B cell (primary cell): Measurements from ENCODE around the gene SAMD3. TPM values are rescaled to one million over a fixed set of nuclear protein-coding genes. Genes with fewer than 3 reads are reported as not detected.

Source experiments
- ATAC-seq: fragments of 200-7000 bp; cut with Tn5 transposase; one replicate; pipeline ENCODE4 v1.10.0; 2021; ENCODE audit warnings: low read depth, mild to moderate bottlenecking, moderate number of reproducible peaks, moderate library complexity
- CTCF ChIA-PET: fragments of 350-600 bp; sonication (Branson Sonifier 250); formaldehyde crosslinking; loops from one replicate; lab custom pipeline; 2021; ENCODE audit warnings: antibody characterized with exemption, inconsistent platforms; lab: Charles Lee
- POLR2A ChIA-PET: fragments of 350-600 bp; sonication (Branson Sonifier 250); formaldehyde crosslinking; loops from one replicate; lab custom pipeline; 2021; ENCODE audit warnings: antibody characterized with exemption; lab: Charles Lee
- DNase-seq: peaks from one replicate; pipeline ENCODE4 v3.0.0; 2013
- H2AFZ ChIP-seq: 2 replicates; pipeline ENCODE4 v1.6.1; 2012; ENCODE audit warnings: mild to moderate bottlenecking, low read depth, low read length; ENCODE audit not compliant: insufficient read depth, poor library complexity, severe bottlenecking
- H3K27ac ChIP-seq, 2 donors: 1 replicate in 1 of 2; 2 replicates in 1 of 2; pipeline ENCODE4 v1.5.1; 2012 to 2013; ENCODE audit warnings: low read length in 2 of 2, mild to moderate bottlenecking in 2 of 2, moderate library complexity in 1 of 2
- H3K27me3 ChIP-seq, 4 experiments: fragments of 200-600 bp in 1 of 4; sonication (generic) in 1 of 4; replicated peaks in 1 of 4; 1 replicate in 2 of 4; 2 replicates in 2 of 4; pipeline versions ENCODE4 v1.6.1 to v1.7.0; 2013 to 2016; ENCODE audit warnings: low read length in 3 of 4, mild to moderate bottlenecking in 2 of 4, mixed read lengths in 1 of 4, moderate library complexity in 1 of 4; ENCODE audit not compliant: insufficient read depth in 4 of 4, control insufficient read depth in 3 of 4; ENCODE audit errors: control extremely low read depth in 1 of 4
- H3K36me3 ChIP-seq, 2 experiments: replicated peaks in 1 of 2; 1 replicate in 1 of 2; 2 replicates in 1 of 2; pipeline versions ENCODE4 v1.6.1 to v1.7.1; 2013; ENCODE audit warnings: low read length in 1 of 2; ENCODE audit not compliant: insufficient read depth in 2 of 2, control insufficient read depth in 1 of 2; ENCODE audit errors: control extremely low read depth in 1 of 2, extremely low read depth in 1 of 2
- H3K4me1 ChIP-seq, 2 donors: fragments of 200-600 bp in 1 of 2; sonication (generic) in 1 of 2; 1 replicate in 1 of 2; 2 replicates in 1 of 2; pipeline versions ENCODE4 v1.5.1 to v1.6.1; 2013 to 2017; ENCODE audit warnings: low read length in 2 of 2; ENCODE audit not compliant: control insufficient read depth in 2 of 2, insufficient read depth in 2 of 2
- H3K4me2 ChIP-seq: replicated peaks from 2 replicates; pipeline ENCODE3; 2012; ENCODE audit warnings: mild to moderate bottlenecking, low read depth, low read length; ENCODE audit not compliant: poor library complexity, severe bottlenecking
- H3K4me3 ChIP-seq, 5 experiments: fragments of 200-600 bp in 1 of 5; sonication (generic) in 1 of 5; 1 replicate in 3 of 5; 2 replicates in 2 of 5; pipeline versions ENCODE4 v1.5.1 to v1.7.0; 2011 to 2016; ENCODE audit warnings: low read length in 4 of 5, mild to moderate bottlenecking in 4 of 5, low read depth in 2 of 5, control low read depth in 1 of 5, moderate library complexity in 1 of 5; ENCODE audit not compliant: insufficient read depth in 1 of 5; ENCODE audit errors: control extremely low read depth in 1 of 5, extremely low read depth in 1 of 5
- H3K79me2 ChIP-seq: fragments of 200-600 bp; sonication (generic); one replicate; pipeline ENCODE4 v1.6.0; 2016; ENCODE audit warnings: low read length; ENCODE audit not compliant: control insufficient read depth, insufficient read depth
- H3K9ac ChIP-seq: fragments of 200-600 bp; sonication (generic); 2 replicates; pipeline ENCODE4 v1.6.1; 2017; ENCODE audit warnings: mild to moderate bottlenecking, low read length, moderate library complexity
- H3K9me3 ChIP-seq, 3 donors: one replicate each; pipeline versions ENCODE4 v1.6.1 to v1.7.1; 2013; ENCODE audit warnings: low read length in 2 of 3; ENCODE audit not compliant: control insufficient read depth in 2 of 3, insufficient read depth in 1 of 3; ENCODE audit errors: control extremely low read depth in 1 of 3
- H4K20me1 ChIP-seq: 2 replicates; pipeline ENCODE4 v1.6.0; 2012; ENCODE audit warnings: mild to moderate bottlenecking, low read length; ENCODE audit not compliant: insufficient read depth, control insufficient read depth, poor library complexity, severe bottlenecking
- H3K27ac Mint-ChIP-seq: one replicate; pipeline ENCODE4 v1.8.0; 2021; ENCODE audit warnings: mixed read lengths
- H3K27me3 Mint-ChIP-seq: one replicate; pipeline ENCODE4 v1.8.0; 2021; ENCODE audit warnings: mixed read lengths
- H3K4me1 Mint-ChIP-seq: one replicate; pipeline ENCODE4 v1.8.0; 2021; ENCODE audit warnings: mixed read lengths
- H3K4me3 Mint-ChIP-seq: one replicate; pipeline ENCODE4 v1.8.0; 2021; ENCODE audit warnings: mixed read lengths
- H3K9me3 Mint-ChIP-seq: one replicate; pipeline ENCODE4 v1.8.0; 2022; ENCODE audit warnings: mixed read lengths; ENCODE audit not compliant: insufficient read depth
- EZH2 ChIP-seq: IDR thresholded peaks from 2 replicates; pipeline ENCODE4 v1.6.1; 2012; ENCODE audit warnings: borderline replicate concordance, low read depth, mild to moderate bottlenecking, moderate library complexity, low read length; ENCODE audit not compliant: insufficient read depth, poor library complexity, severe bottlenecking
- whole genome bisulfite sequencing: methylation state at CpG from one replicate; pipeline ENCODE4 v1.1.5; 2013; ENCODE audit warnings: missing lambda C conversion rate; ENCODE audit not compliant: insufficient coverage; 5-methylcytosine and 5-hydroxymethylcytosine counted together
- intact Hi-C: fragments of 100-400 bp; cut with micrococcal nuclease; formaldehyde crosslinking; loops from one replicate; pipeline ENCODE4 v1.10.0; 2022
- polyA plus RNA-seq: library from polyadenylated mRNA; depleted of rRNA; stranded (reverse); fragments of >200 nt; gene quantifications from 2 replicates; pipeline ENCODE4 v1.2.3, GENCODE V29; 2012
- total RNA-seq, 2 donors: library from RNA; stranded (reverse); fragments of 120-200 nt in 1 of 2; gene quantifications; 1 replicate in 1 of 2; 2 replicates in 1 of 2; pipeline versions ENCODE4 v1.2.3 to v1.2.4, GENCODE V29; 2013 to 2022
- TF ChIP-seq, protein P1 (sequence below): fragments of 200-600 bp; IDR thresholded peaks from one replicate; pipeline ENCODE4 v1.8.0; 2022; ENCODE audit warnings: antibody characterized with exemption, mild to moderate bottlenecking

Gene SAMD3
- total and polyA plus RNA-seq, 2 donors (not counting 1 experiment from before 2014, with no cell fraction given), result 0.57 to 3.8 TPM

DNA sequence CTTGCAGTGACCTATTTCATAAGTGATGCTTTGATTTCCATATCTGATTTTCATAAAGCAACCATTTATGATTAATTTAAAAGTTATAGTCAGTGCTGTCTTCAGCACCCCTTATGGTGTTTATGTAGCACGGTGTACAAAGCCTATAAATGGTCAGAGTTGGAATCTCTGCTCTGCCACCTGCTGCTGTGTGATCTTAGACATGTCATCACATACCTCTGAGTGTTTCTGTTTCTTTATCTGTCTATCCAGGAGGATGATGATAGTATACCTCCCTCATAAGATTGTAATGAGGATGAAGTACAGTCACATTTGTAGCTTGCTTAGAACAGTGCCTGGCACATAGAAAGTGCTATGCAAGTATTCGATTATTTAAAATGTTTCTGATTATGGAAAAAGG lies 100.5 kb downstream of the SAMD3 start:
- no peak for TF ChIP-seq EZH2
- TF ChIP-seq, protein P1, sequence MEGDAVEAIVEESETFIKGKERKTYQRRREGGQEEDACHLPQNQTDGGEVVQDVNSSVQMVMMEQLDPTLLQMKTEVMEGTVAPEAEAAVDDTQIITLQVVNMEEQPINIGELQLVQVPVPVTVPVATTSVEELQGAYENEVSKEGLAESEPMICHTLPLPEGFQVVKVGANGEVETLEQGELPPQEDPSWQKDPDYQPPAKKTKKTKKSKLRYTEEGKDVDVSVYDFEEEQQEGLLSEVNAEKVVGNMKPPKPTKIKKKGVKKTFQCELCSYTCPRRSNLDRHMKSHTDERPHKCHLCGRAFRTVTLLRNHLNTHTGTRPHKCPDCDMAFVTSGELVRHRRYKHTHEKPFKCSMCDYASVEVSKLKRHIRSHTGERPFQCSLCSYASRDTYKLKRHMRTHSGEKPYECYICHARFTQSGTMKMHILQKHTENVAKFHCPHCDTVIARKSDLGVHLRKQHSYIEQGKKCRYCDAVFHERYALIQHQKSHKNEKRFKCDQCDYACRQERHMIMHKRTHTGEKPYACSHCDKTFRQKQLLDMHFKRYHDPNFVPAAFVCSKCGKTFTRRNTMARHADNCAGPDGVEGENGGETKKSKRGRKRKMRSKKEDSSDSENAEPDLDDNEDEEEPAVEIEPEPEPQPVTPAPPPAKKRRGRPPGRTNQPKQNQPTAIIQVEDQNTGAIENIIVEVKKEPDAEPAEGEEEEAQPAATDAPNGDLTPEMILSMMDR, result no peak
- ATAC-seq, result no peak
- WGBS, result no CpG with 5 or more reads among the region's 2 CpGs
- H4K20me1 ChIP-seq, result no peaks in the 10 kb centered on the region
- peaks cover 10 to 20% of the 10 kb centered on the region in 2 donors for H3K4me1 ChIP-seq
- H3K9me3 Mint-ChIP-seq, result no peaks in the 10 kb centered on the region
- peaks cover 0 to 2% (median 0%) of the 10 kb centered on the region in 3 donors for H3K9me3 ChIP-seq
- H3K27me3 Mint-ChIP-seq, result no peaks in the 10 kb centered on the region
- no peak overlapping the region for H3K4me2 ChIP-seq
- no peak for DNase-seq
- no peak overlapping the region for H3K27ac ChIP-seq
- peaks cover 41% of the 10 kb centered on the region for H3K79me2 ChIP-seq
- ChIA-PET CTCF (no interaction called here), POLR2A (no interaction called here)
- no peak overlapping the region for H3K9ac ChIP-seq
- H3K4me3 Mint-ChIP-seq, result no peak overlapping the region
- H3K27ac Mint-ChIP-seq, result no peak overlapping the region
- H3K4me3 ChIP-seq, result no peak overlapping the region
- no peaks in the 10 kb centered on the region for H3K27me3 ChIP-seq
- H3K36me3 ChIP-seq, result peaks cover 5 to 7% of the 10 kb centered on the region in 2 experiments
- H3K4me1 Mint-ChIP-seq, result peaks cover 33% of the 10 kb centered on the region
- intact Hi-C loops, result no loop called here
- no peak overlapping the region for H2AFZ ChIP-seq

DNA sequence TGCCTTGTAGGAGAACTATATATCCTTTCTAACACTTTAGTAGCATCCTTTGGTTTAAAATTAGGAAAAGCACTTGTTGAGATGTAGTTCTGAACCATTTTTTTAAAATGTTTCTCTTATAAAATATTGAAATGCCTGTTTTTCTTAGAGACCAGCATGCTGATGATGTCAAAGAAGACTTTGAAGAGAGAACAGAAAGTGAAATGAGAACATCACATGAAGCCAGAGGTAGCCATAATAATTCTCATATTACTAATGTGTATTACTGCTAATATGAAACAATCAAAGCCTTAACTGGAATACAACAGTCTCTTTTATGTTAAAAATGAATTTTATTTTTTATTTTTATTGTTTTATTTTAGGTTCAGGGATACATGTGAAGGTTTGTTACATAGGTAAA lies 102.0 kb downstream of the SAMD3 start:
- H3K4me3 ChIP-seq, result no peak overlapping the region
- TF ChIP-seq, protein P1, result no peak
- no peak for TF ChIP-seq EZH2
- Mint-ChIP-seq H3K27me3 (no peaks in the 10 kb centered on the region), H3K4me1 (peaks cover 38% of the 10 kb centered on the region), H3K4me3 (no peak overlapping the region), H3K27ac (no peak overlapping the region), H3K9me3 (no peaks in the 10 kb centered on the region)
- peaks cover 0 to 2% (median 0%) of the 10 kb centered on the region in 3 donors for H3K9me3 ChIP-seq
- POLR2A ChIA-PET, result no interaction called here
- no peaks in the 10 kb centered on the region for H4K20me1 ChIP-seq
- no peak overlapping the region for H3K27ac ChIP-seq
- H3K4me2 ChIP-seq, result peak overlapping the region; percentile 5
- intact Hi-C loops, result no loop called here
- peak overlapping the region; percentile 8 for H2AFZ ChIP-seq
- peaks cover 2 to 7% of the 10 kb centered on the region in 2 experiments for H3K36me3 ChIP-seq
- no peak for ATAC-seq
- CTCF ChIA-PET, result no interaction called here
- no peak overlapping the region for H3K9ac ChIP-seq
- H3K4me1 ChIP-seq, result peaks cover 19 to 30% of the 10 kb centered on the region in 2 donors
- H3K27me3 ChIP-seq, result no peaks in the 10 kb centered on the region
- peaks cover 41% of the 10 kb centered on the region for H3K79me2 ChIP-seq
- no peak for DNase-seq
